NCI-H2227 (cell line): ENCODE data around the gene SEPHS2.

Experiments used
- DNase-seq: peaks from one replicate; lab custom pipeline; 2025; ENCODE audit not compliant: unreplicated experiment; lab: John Stamatoyannopoulos, UW

The SEPHS2 gene

DNA sequence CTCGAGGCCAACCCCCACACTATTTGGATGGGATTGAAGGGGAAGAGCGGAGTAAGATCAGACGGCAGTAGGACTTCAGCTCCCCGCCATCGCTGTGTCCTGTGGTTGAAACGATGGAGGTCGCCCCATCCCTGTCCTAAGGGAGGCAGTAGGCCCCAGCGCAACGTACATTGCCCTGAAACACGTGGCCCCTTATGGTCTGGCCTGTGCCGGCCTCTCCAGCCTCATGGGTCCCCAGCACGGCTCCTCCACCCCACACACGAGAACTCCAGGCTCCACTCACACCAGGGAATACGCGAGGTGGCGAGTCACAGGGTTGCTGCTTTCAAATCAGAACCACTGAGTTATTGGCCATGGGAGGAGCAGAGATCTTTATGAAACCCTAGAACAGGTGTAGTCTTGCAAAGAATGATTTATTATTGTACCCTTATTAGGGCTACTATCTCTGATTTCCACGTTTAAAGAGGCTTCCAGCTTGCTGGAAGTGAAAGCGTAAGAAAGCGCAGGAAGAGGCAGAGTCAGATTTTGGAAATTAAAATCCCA is 15.2 kb downstream of the SEPHS2 start:
- no peak for DNase-seq

DNA sequence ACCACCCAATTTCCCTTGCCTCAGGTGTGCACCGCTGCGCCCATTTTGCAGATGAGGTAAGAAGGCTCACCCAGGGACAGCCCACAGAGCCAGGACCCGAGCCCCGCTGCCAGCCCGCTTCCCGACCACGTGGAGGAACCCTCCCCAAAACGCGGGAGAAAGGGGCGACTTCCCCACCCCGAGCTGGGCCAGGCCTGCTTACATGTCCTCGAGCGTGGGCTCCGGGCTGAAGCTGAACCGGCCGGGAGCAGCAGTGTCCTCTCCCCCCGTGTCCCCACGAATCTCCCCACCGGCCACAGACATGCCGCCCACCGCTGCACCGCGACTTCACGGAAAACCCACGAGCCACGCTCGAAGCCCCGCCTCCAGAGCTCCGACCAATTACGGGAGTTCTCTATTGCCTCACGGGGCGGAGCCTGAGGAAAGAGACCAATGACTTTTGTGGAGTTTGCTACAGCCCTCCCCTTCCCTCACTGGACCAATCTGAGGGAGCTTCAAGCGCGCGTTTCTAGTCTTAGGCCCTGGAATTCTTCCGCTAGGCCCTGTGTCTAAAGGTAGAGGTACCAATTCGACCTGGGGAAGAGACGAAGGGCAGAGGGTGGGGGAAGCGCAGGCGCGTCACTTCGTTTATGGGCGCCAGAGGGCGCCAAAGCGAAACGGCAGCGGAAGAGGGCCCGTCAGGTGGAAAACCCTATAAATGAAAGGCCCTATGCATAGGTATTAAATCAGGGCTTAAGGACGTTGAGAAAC is 15.8 kb downstream of the SEPHS2 start, which contains the start of gene DCTPP1:
TSS of gene DCTPP1 (minus strand) at position 353 of the 750 bp plus-strand sequence. CDS start at position 303, 50 bp downstream.
- peak; percentile 99 for DNase-seq

DNA sequence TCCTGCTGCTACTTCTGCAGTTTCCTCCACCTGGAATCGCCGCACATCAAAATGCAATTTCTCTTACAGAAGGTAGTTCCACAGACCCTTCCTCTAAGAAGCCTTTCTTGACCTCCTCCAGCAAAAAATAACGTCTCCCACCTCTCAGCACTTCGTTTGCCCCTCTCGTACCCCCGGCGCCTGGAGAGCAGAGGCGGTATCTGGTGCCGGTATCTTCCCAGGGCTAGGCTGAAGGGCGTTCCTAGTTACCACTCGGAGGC is 16.3 kb downstream of the SEPHS2 start:
- no peak for DNase-seq

DNA sequence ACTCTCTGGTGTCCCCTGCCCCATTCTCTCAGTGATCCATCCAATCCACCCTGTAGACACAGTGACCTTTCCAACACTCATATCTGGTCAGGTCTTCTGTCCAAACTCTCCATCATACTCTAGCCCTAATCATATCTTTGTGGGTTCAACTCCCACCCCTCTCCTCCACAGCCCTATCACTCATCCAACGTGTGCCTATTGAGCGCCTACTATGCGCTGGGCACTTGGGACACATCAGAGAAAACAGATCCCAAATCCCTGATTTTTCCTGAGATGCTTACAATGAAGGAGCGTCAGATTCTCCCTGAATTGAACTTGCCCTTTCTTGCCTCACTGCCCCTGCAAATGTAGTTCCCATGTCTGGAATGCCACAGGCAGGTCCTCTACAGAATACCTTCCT is 17.6 kb downstream of the SEPHS2 start:
- DNase-seq: no peak

DNA sequence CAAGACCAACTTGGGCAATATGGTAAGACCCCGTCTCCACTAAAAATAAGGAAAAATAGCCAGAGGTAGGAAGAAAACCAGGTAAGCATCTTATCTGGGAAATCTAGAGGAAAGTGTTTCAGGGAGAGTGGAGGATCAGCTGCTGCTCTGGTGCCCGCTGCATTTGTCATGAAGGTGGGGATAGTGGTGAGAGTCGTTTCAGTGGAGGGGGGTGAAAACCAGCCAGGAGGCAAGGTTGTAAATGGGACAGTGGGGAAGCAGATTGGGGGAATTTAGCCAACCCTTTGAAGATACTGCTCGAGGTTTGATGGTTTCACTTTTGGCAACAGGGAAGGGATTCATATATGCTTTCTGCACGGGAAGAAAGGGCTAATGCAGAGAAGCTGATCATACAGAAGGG is 24.7 kb downstream of the SEPHS2 start:
- no peak for DNase-seq

DNA sequence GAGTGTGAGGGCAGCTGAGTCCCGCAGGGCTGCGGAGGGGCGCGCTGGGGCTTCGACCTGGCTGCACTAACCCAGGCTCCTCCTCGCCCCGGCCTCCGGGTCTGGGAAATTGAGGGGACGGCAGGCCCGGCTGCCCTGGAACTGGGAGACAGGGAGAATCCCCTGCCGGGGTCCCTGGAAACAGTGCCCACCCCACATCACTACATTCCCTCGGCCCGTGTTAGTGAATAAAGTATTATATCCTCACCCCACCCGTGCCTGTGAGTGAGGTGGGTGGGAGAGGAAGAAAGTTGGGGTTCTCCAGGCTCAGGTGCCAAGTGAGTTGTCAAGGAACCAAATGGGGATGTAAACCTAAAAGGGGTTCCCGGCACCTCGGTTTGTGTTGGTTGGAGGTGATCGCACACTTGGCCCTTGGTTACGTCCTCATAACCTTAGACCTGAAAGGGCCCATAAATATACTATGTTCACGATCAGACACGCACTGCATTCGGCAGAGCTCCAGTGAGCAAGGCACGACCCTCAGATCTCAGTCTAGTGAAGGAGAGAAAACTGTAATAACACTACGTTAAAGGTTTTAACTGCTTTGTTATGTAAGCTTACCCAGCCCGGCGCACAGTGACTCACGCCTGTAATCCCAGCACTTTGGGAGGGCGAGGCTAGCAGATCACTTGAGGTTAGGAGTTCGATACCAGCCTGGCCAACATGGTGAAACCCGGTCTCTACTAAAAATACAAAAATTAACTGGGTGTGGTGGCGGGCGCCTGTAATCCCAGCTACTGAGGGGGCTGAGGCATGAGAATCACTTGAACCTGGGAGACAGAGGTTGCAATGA is 27.1 kb downstream of the SEPHS2 start:
- peak; percentile 31 for DNase-seq

DNA sequence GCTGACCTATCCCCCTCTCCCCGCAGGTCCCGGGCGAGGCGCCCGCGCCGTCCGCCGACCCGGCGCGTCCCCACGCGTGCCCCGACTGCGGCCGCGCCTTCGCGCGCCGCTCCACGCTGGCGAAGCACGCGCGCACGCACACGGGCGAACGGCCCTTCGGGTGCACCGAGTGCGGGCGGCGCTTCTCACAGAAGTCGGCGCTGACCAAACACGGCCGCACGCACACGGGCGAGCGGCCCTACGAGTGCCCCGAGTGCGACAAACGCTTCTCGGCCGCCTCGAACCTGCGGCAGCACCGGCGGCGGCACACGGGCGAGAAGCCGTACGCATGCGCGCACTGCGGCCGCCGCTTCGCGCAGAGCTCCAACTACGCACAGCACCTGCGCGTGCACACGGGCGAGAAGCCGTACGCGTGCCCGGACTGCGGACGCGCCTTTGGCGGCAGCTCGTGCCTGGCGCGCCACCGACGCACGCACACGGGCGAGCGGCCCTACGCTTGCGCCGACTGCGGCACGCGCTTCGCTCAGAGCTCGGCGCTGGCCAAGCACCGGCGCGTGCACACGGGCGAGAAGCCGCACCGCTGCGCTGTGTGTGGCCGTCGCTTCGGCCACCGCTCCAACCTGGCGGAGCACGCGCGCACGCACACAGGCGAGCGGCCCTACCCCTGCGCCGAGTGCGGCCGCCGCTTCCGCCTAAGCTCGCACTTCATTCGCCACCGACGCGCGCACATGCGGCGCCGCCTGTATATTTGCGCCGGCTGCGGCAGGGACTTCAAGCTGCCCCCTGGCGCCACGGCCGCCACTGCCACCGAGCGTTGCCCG is 27.9 kb downstream of the SEPHS2 start:
- DNase-seq: peak; percentile 99

DNA sequence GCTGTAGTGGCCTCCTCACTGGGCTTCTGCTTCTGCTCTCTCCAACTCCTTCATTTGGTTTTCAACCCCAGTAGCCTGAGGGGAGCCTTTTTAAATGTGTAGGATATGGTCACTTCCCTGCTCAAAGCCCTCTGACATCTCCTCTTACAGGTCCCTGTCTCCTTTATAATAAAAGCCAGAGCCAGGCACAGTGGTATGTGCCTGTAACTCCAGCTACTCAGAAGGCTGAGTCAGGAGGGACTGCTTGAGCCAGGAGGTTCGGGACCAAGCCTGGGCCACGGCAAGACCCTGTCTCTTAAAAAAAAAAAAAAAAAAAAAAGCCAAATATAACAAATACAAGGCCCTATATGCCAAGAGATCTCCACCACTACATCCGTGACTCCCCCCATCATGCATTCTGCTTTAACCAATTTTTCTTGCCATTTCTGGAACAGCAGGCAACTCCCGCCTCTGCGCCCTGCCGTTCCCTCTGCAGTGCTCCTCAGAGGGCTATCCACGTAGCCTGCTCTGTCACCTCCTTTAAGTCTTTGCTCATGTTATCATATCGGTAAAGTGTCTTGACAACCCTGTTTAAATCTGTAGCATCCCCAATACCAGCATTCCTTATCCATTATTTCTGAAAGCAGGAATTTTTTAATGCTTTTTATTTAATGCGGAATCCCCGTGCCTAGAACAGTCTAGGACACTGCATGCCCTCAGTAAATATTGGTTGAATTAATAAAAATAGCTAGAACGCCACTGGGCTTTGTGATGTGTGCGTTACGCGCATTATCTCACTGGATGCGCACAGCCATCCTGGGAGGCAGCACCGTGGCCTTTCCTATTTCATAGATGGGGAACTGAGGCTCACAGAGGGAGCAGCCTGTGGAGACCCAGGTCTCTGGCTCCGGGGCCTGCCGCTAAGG is 28.8 kb downstream of the SEPHS2 start:
- DNase-seq: peak; percentile 63

DNA sequence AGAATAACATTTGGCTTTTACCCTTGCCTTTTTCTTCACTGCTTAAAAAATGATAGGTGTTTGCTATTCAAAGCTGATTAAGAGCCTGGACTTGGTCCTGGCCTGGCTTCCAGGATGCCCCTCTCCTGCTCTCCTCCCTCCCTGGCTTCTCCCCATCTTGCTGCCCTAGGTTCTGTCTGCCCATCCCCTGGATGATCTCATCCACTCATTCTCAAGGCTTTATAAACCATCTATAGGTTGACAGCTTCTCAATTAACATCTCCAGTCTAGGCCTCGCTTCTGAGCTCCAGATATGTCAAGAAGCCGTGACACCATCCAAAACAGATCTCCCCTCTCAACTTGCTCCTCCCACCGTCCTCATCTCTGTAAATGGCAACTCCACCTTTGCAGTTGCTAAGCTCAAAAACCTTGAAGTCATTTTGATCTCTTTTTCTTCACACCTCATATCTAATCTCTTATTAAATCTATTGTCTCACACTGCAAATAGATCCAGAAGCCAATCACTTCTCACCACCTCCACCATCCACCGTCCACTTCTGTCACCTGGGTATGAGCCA is 29.5 kb downstream of the SEPHS2 start:
- no peak for DNase-seq

DNA sequence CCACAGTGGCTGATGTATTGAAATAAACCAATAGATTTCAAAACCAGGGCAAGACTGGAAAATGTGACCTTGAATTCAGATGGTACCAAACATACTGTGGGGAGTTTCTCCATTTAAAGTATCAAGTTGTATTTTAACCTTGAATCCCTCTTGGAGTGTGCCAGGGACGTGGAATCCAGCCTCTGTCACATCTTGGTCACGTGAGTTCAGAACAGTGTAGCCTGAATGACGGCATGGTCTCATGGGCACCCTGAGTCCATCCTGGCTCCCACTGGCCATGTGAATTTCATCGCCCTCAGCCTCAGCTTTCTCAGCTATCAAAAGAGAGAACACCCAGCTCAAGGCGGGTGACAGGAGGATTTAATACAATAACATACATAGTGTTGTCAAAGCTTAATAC is 31.5 kb downstream of the SEPHS2 start:
- no peak for DNase-seq

DNA sequence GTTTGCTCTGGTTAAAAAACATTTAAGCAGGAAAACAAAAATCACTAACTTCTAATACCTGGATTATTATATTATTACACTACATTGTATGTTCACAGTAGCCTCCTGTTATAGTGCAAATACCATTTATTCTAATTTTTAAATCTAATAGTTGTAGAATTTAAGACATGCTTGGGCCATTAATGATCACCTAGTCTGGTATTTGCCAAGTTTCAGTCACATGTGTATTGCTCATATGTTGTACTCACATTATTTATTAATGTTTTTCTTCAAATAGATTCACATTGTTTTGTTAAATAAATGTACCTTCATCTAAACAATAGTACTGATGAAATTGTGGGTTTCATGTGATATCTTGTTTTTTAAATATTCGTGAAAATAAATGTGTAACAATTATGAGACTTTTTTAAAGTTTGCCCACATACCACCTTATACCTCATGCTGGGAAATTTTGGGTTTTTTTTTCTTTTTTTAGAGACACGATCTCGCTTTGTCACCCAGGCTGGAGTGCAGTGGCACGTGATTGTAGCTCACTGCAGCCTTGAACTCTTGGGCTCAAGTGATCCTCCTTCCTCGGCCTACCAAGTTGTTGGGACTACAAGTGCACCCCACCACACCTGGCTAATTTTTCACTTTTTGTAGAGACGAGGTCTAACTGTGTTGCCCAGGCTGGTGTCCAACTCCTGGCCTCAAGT is 32.4 kb downstream of the SEPHS2 start:
- DNase-seq: no peak

DNA sequence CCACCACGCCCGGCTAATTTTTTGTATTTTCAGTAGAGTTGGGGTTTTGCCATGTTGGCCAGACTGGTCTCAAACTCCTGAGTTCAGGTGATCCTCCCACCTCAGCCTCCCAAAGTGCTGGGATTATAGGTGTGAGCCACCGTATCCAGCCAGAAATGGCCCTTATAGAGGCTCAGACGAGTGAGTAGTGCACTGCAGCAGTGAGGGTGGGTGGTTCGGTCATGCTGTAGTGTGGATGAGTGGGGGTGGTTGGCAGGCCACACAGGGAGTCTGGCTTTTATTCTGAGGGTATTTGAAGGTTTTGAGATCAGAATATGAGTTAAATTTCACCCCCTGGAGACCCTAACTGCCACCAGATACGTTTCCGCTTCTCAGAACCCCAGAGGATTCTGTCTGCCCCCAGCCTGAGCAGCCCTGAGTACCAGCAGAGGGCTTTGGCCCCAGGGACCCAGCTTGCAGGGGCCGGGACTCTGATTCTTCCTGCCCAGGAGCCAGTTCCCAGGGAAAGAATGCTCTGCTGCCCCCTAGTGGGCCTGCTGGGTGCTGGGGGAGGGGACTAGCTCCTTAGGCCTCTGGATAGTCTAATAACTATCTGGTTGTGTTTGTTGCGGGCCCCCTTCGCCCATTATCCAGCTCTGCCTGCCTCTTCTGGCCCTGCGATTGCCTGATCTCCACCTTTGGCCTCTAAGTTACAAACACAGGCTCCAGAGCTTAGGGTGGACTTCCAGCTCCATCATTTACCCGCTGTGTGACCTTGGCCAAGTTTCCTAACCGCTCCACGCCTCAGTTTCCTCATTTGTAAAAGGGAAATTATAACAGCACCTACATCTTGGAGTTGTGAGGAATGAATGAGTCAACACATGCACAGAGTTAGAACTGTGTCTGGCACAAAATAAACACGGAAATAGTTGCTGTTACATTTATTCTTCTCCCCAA is 36.3 kb downstream of the SEPHS2 start:
- DNase-seq: peak; percentile 93

DNA sequence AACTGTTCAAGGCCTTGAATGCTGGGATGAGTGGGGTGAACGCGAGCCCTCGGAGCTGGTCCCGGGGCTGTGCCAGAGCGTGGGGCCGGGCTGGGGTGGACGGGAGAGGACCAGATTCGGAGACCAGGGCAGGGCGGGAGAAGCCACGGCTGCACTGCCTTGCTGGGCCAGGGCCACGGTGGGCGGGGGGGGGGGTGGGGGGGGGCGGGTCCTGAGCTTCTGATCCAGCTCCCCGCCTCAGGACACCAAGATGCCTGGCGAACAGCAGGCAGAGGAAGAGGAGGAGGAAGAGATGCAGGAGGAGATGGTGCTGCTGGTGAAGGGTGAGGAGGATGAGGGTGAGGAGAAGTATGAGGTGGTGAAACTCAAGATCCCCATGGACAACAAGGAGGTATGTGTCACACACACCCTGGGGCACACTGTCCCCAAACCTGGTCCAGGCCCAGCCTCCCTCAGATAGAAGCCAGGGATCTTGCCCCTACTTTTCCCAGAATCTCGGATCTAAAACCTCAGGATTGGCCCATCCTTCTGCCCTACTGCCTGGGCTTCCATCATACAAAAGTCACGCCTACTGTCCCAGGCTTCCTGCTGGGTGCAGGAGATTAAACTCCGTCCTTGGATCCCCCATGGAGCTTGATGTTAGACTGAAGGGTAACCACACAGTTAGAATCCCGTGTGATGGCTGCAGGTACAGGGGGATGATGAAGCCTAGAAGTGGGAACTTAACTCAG is 37.7 kb downstream of the SEPHS2 start:
- peak; percentile 34 for DNase-seq

DNA sequence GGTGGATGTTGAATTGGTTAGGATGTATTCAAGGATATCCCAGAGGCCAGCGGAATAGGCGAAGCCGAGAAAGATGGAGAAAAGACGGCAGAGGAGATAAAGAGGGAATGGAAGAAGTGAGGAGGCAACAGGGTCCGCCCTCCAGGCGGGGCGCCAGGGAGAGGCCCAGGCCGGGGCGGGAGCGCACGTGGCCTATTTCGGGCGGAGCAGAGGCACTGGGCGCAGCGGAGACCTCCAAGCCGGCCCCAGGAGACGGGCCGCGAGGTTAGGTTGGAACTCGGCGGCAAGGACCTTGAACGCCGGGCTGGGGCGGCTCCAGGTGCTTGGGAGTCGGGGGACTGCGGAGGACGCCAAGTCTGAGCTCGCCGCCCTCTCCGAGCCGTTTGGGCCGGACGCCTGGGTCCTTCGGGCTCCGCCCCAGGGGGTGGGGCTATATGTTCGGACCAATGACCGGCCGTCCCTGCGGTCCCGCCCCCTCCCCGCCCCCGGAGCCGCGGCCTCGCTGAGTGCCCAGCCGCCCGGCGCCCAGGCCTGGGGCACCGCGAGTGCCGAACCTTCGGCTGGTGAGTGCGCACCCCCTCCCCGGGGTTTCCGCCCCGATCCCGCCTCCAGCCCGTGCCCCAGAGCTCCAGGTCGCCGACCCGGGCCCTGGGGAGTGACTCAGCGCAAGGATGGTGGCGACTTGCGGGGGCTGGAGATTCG is 38.4 kb downstream of the SEPHS2 start, which contains the start of gene ZNF771:
TSS of gene ZNF771 (plus strand) at position 505 of the 702 bp plus-strand sequence. CDS start 448 bp downstream, outside the sequence.
- peak; percentile 95 for DNase-seq

DNA sequence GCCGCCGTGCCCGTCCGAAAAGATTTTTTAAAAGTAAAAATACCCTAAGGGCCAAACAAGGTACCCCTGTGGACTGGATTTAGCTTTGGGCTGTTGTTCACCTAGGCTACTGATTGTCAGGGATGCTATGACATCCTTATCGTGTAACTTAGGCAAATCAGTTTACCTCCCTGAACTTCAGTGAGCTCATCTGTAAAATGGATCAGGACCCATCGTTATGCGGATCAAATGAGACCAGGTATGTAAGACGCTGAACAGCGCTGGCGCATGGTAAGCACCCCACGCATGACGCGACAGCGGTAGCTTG is 38.9 kb downstream of the SEPHS2 start:
- DNase-seq: no peak

DNA sequence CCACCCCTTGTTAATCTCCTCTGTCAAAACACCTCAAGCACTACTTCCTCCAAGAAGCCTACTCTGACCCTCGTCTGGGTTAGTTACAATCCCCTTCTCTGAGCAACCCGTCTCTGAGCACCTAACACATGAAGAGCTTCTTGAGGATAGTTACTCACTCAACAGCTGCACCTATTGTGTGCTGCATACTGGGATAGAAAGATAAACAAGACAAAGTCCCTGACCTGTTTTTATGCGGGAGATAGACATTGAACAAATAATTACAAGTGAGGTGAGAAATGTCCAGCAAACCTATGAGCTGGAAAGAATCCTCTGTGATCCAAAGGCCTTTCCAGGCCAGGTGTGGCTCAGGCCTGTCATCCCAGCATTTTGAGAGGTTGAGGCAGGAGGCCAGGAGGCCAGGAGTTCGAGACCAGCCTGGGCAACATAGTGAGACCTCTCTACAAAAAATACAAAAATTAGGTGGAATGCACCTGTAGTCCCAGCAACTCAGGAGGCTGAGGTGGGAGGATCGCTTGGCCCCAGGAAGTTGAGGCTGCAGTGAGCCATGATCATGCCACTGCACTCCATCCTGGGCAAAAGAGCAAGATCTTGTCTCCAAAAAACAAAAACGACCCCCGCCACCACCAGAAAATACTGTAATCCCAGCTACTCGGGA is 43.8 kb downstream of the SEPHS2 start:
- no peak for DNase-seq
